NT2/D1 (cell line): Measurements from ENCODE around the gene PLCG2.

Source experiments
- SUZ12 ChIP-seq: IDR thresholded peaks from 2 replicates; pipeline ENCODE4 v1.6.1; 2011; ENCODE audit not compliant: insufficient read length, insufficient read depth; ENCODE audit errors: extremely low read depth
- YY1 ChIP-seq: IDR thresholded peaks from 2 replicates; pipeline ENCODE4 v1.6.1; 2011; ENCODE audit not compliant: insufficient read length, insufficient read depth

- TF ChIP-seq SUZ12, result no peak
- TF ChIP-seq YY1, result no peak
Measured at GRCh38 chr16:81904320-81904719, 125.2 kb downstream of the PLCG2 start.
